WTC11 (cell line): ENCODE measurements around the gene C3orf22. TPM values are rescaled to one million over a fixed set of nuclear protein-coding genes. Genes with fewer than 3 reads are reported as not detected.

Source experiments
- ATAC-seq: fragments of 200-7000 bp; cut with Tn5 transposase; 2 replicates; pipeline ENCODE4 v1.10.0; 2021; ENCODE audit warnings: mild to moderate bottlenecking, moderate library complexity
- CTCF ChIA-PET: fragments of 300-600 bp; sonication (Branson Sonifier 250); formaldehyde crosslinking; loops from one replicate; lab custom pipeline; 2021; ENCODE audit warnings: antibody characterized with exemption; lab: Charles Lee
- POLR2A ChIA-PET: fragments of 350-600 bp; sonication (Branson Sonifier 250); formaldehyde crosslinking; loops from one replicate; lab custom pipeline; 2021; ENCODE audit warnings: antibody characterized with exemption; lab: Charles Lee
- DNase-seq: peaks from one replicate; pipeline ENCODE4 v3.0.0; 2021; ENCODE audit warnings: low spot score
- H3K27ac Mint-ChIP-seq: 2 replicates; pipeline ENCODE4 v1.8.0; 2021; ENCODE audit warnings: mixed read lengths
- H3K27me3 Mint-ChIP-seq: 2 replicates; pipeline ENCODE4 v1.8.0; 2021; ENCODE audit warnings: low read depth, mild to moderate bottlenecking, moderate library complexity, mixed read lengths
- H3K36me3 Mint-ChIP-seq: 2 replicates; pipeline ENCODE4 v1.8.0; 2021; ENCODE audit warnings: mixed read lengths
- H3K4me1 Mint-ChIP-seq: 2 replicates; pipeline ENCODE4 v1.8.0; 2022; ENCODE audit warnings: mixed read lengths
- H3K4me3 Mint-ChIP-seq: 2 replicates; pipeline ENCODE4 v1.8.0; 2021; ENCODE audit warnings: mild to moderate bottlenecking, moderate library complexity, mixed read lengths
- H3K9me3 Mint-ChIP-seq: 2 replicates; pipeline ENCODE4 v1.8.0; 2021; ENCODE audit warnings: mixed read lengths
- AR ChIP-seq: fragments of 250-450 bp; sonication (Bioruptor Pico); IDR thresholded peaks from 2 replicates; pipeline ENCODE4 v1.9.0; 2021; ENCODE audit warnings: mild to moderate bottlenecking
- ATF6 ChIP-seq: sonication (generic); formaldehyde crosslinking; IDR thresholded peaks from 2 replicates; pipeline ENCODE4 v1.8.1; 2023; ENCODE audit warnings: mild to moderate bottlenecking, missing genetic modification reagents
- CREB1 ChIP-seq: sonication (generic); formaldehyde crosslinking; IDR thresholded peaks from 2 replicates; pipeline ENCODE4 v1.8.0; 2023; ENCODE audit warnings: mild to moderate bottlenecking, missing genetic modification reagents
- CTCF ChIP-seq: fragments of 200-600 bp; IDR thresholded peaks from 2 replicates; pipeline ENCODE4 v1.8.0; 2022; ENCODE audit warnings: antibody characterized with exemption
- E2F1 ChIP-seq: sonication (generic); formaldehyde crosslinking; IDR thresholded peaks from 2 replicates; pipeline ENCODE4 v1.8.0; 2022; ENCODE audit warnings: mild to moderate bottlenecking, missing genetic modification reagents
- ESRRA ChIP-seq: sonication (generic); formaldehyde crosslinking; IDR thresholded peaks from 2 replicates; pipeline ENCODE4 v1.8.1; 2022; ENCODE audit warnings: mild to moderate bottlenecking, missing genetic modification reagents, borderline replicate concordance
- JUN ChIP-seq: sonication (generic); formaldehyde crosslinking; IDR thresholded peaks from 2 replicates; pipeline ENCODE4 v1.8.0; 2023; ENCODE audit warnings: mild to moderate bottlenecking, missing genetic modification reagents
- NR1H2 ChIP-seq: sonication (generic); formaldehyde crosslinking; IDR thresholded peaks from 2 replicates; pipeline ENCODE4 v1.9.0; 2021; ENCODE audit warnings: mild to moderate bottlenecking, moderate library complexity, missing genetic modification reagents
- NR2C2 ChIP-seq: sonication (generic); formaldehyde crosslinking; IDR thresholded peaks from 2 replicates; pipeline ENCODE4 v1.8.0; 2022; ENCODE audit warnings: mild to moderate bottlenecking, missing genetic modification reagents
- PRRX2 ChIP-seq: fragments of 250-450 bp; sonication (Bioruptor Pico); IDR thresholded peaks from 2 replicates; pipeline ENCODE4 v1.8.0; 2021; ENCODE audit warnings: mild to moderate bottlenecking
- ZBTB21 ChIP-seq: sonication (generic); formaldehyde crosslinking; IDR thresholded peaks from 2 replicates; pipeline ENCODE4 v1.8.1; 2023; ENCODE audit warnings: mild to moderate bottlenecking, missing genetic modification reagents, borderline replicate concordance
- ZNF121 ChIP-seq: sonication (generic); formaldehyde crosslinking; IDR thresholded peaks from 2 replicates; pipeline ENCODE4 v1.8.0; 2023; ENCODE audit warnings: missing genetic modification reagents
- ZNF281 ChIP-seq: sonication (generic); formaldehyde crosslinking; IDR thresholded peaks from 2 replicates; pipeline ENCODE4 v1.8.0; 2023; ENCODE audit warnings: mild to moderate bottlenecking, missing genetic modification reagents
- ZNF416 ChIP-seq: fragments of 250-450 bp; sonication (Bioruptor Pico); IDR thresholded peaks from 2 replicates; pipeline ENCODE4 v1.9.0; 2021; ENCODE audit warnings: mild to moderate bottlenecking, inconsistent platforms
- ZNF532 ChIP-seq: fragments of 250-450 bp; sonication (Bioruptor Pico); IDR thresholded peaks from 2 replicates; pipeline ENCODE4 v1.9.0; 2021; ENCODE audit warnings: mild to moderate bottlenecking, borderline replicate concordance
- ZNF671 ChIP-seq: fragments of 250-450 bp; sonication (Bioruptor Pico); IDR thresholded peaks from 2 replicates; pipeline ENCODE4 v1.8.0; 2021; ENCODE audit warnings: mild to moderate bottlenecking
- total RNA-seq: library from RNA; stranded (reverse); gene quantifications from 3 replicates; pipeline ENCODE4 v1.2.3, GENCODE V29; 2021

C3orf22 gene
- total RNA-seq, 1 experiment from 2014 or later, result not detected

GRCh38 chr3:126570103-126570541, 11.4 kb upstream of the C3orf22 start (continued):
- TF ChIP-seq ZNF281 (CRISPR knock-in tag) (no peak), PRRX2 (CRISPR knock-in tag) (no peak), ZNF671 (CRISPR knock-in tag) (no peak), ZBTB21 (no peak), ESRRA (CRISPR knock-in tag) (no peak), ZNF121 (CRISPR knock-in tag) (no peak), JUN (CRISPR knock-in tag) (no peak), CREB1 (no peak), CTCF (no peak)

GRCh38 chr3:126569390-126569975, 10.8 kb upstream of the C3orf22 start:
- ChIA-PET CTCF (interaction anchor here (1.0 to 1.6 kb wide), 3 partner anchors 10 to 82 kb away, joined by 3 read pairs; partner anchors contain the start of gene C3orf22), POLR2A (no interaction called here)
- 0 out of 2 replicates have a peak, but pooled peaks have one; percentile 24 for TF ChIP-seq NR2C2
- TF ChIP-seq ATF6 (CRISPR knock-in tag), result no peak
- no peak for TF ChIP-seq ZNF121 (CRISPR knock-in tag)
- TF ChIP-seq E2F1 (CRISPR knock-in tag), result no peak
- no peak for TF ChIP-seq ESRRA (CRISPR knock-in tag)
- TF ChIP-seq ZNF416 (CRISPR knock-in tag), result no peak
- no peak for TF ChIP-seq NR1H2 (CRISPR knock-in tag)
- no peak for TF ChIP-seq ZNF532 (CRISPR knock-in tag)
- no peak for TF ChIP-seq AR (CRISPR knock-in tag)
- Mint-ChIP-seq H3K27ac (no peak overlapping the region), H3K4me1 (no peaks in the 10 kb centered on the region), H3K4me3 (no peak overlapping the region), H3K36me3 (no peaks in the 10 kb centered on the region), H3K9me3 (no peaks in the 10 kb centered on the region), H3K27me3 (no peaks in the 10 kb centered on the region)
- no peak for DNase-seq
- no peak for ATAC-seq
